Fibroblast of lung (primary cell): ENCODE results near the gene C20orf141. TPM values are rescaled to one million over a fixed set of nuclear protein-coding genes. Genes with fewer than 3 reads are reported as not detected.

Source experiments
- DNase-seq, 2 donors: peaks; one replicate each; pipeline versions ENCODE4 v3.0.0 to v3.0.0-alpha.2; 2010; ENCODE audit warnings: low read depth in 2 of 2
- H2AFZ ChIP-seq: 2 replicates; pipeline ENCODE4 v1.5.1; 2012; ENCODE audit warnings: low read length, control low read depth, inconsistent platforms
- H3K27ac ChIP-seq: 2 replicates; pipeline ENCODE4 v1.5.1; 2011; ENCODE audit warnings: low read length, control low read depth; ENCODE audit not compliant: insufficient read depth
- H3K27me3 ChIP-seq: 2 replicates; pipeline ENCODE4 v1.5.1; 2011; ENCODE audit warnings: mild to moderate bottlenecking, low read length; ENCODE audit not compliant: control insufficient read depth, insufficient read depth
- H3K36me3 ChIP-seq: 2 replicates; pipeline ENCODE4 v1.5.1; 2011; ENCODE audit warnings: low read length; ENCODE audit not compliant: control insufficient read depth, insufficient read depth
- H3K4me1 ChIP-seq: 2 replicates; pipeline ENCODE4 v1.5.1; 2011; ENCODE audit warnings: low read length; ENCODE audit not compliant: control insufficient read depth, insufficient read depth; ENCODE audit errors: extremely low read depth
- H3K4me2 ChIP-seq: 2 replicates; pipeline ENCODE4 v1.5.1; 2011; ENCODE audit warnings: low read length, control low read depth; ENCODE audit not compliant: insufficient read depth; ENCODE audit errors: extremely low read depth
- H3K4me3 ChIP-seq, 4 experiments: fragments of 200-600 bp in 1 of 4; sonication (generic) in 1 of 4; replicated peaks in 1 of 4; 2 replicates each; pipeline ENCODE4 v1.5.1; 2011 to 2016; ENCODE audit warnings: low read length in 4 of 4, low read depth in 3 of 4, mild to moderate bottlenecking in 3 of 4, control low read depth in 2 of 4, inconsistent platforms in 1 of 4, mixed read lengths in 1 of 4; ENCODE audit not compliant: insufficient read depth in 1 of 4; ENCODE audit errors: control extremely low read depth in 1 of 4
- H3K79me2 ChIP-seq: 2 replicates; pipeline ENCODE4 v1.5.1; 2012; ENCODE audit warnings: mild to moderate bottlenecking, low read length, inconsistent platforms; ENCODE audit not compliant: control insufficient read depth, insufficient read depth
- H3K9ac ChIP-seq: 2 replicates; pipeline ENCODE4 v1.5.1; 2011; ENCODE audit warnings: mild to moderate bottlenecking, low read length, control low read depth; ENCODE audit not compliant: insufficient read depth
- H3K9me3 ChIP-seq: 2 replicates; pipeline ENCODE4 v1.5.1; 2012; ENCODE audit warnings: low read depth, low read length; ENCODE audit not compliant: control insufficient read depth, insufficient read depth
- H4K20me1 ChIP-seq: 2 replicates; pipeline ENCODE4 v1.5.1; 2011; ENCODE audit warnings: low read length; ENCODE audit not compliant: control insufficient read depth, insufficient read depth; ENCODE audit errors: extremely low read depth
- EZH2 ChIP-seq: IDR thresholded peaks from 2 replicates; pipeline ENCODE4 v1.5.1; 2012; ENCODE audit warnings: low read length, control low read depth, mild to moderate bottlenecking; ENCODE audit errors: missing control alignments
- polyA plus RNA-seq, 2 donors: library from polyadenylated mRNA; depleted of rRNA in 1 of 2; stranded (reverse) in 1 of 2; unstranded in 1 of 2; fragments of >200 nt; gene quantifications; 2 replicates each; pipeline ENCODE4 v1.2.1, GENCODE V29; 2011 to 2012; ENCODE audit warnings: missing spikeins in 1 of 2
- total RNA-seq: library from RNA; depleted of rRNA; stranded (reverse); fragments of >200 nt; gene quantifications from 2 replicates; pipeline ENCODE4 v1.2.1, GENCODE V29; 2014
- TF ChIP-seq, protein P1 (sequence below), 2 donors: IDR thresholded peaks in 1 of 2; conservative IDR thresholded peaks in 1 of 2; 1 replicate in 1 of 2; 2 replicates in 1 of 2; pipeline ENCODE4 v1.5.1; 2011 to 2012; ENCODE audit warnings: low read length in 2 of 2, control low read depth in 1 of 2, inconsistent platforms in 1 of 2, low read depth in 1 of 2, mild to moderate bottlenecking in 1 of 2

C20orf141 gene
- total and polyA plus RNA-seq, 2 donors (not counting 1 experiment from before 2014, with no cell fraction given), result 0.57 TPM; not detected in 1

GRCh38 chr20:2795451-2795850 lies 19.3 kb upstream of the C20orf141 start:
- no peaks in the 10 kb centered on the region for H3K9me3 ChIP-seq
- H3K4me2 ChIP-seq, result no peak overlapping the region
- no peak overlapping the region for H3K27ac ChIP-seq
- no peak overlapping the region for H3K4me3 ChIP-seq
- no peaks in the 10 kb centered on the region for H4K20me1 ChIP-seq
- no peak for DNase-seq
- H3K9ac ChIP-seq, result no peak overlapping the region
- peaks cover 27% of the 10 kb centered on the region for H3K27me3 ChIP-seq
- no peaks in the 10 kb centered on the region for H3K36me3 ChIP-seq
- H3K79me2 ChIP-seq, result no peaks in the 10 kb centered on the region
- H2AFZ ChIP-seq, result no peak overlapping the region
- TF ChIP-seq EZH2, result no peak
- TF ChIP-seq, protein P1, sequence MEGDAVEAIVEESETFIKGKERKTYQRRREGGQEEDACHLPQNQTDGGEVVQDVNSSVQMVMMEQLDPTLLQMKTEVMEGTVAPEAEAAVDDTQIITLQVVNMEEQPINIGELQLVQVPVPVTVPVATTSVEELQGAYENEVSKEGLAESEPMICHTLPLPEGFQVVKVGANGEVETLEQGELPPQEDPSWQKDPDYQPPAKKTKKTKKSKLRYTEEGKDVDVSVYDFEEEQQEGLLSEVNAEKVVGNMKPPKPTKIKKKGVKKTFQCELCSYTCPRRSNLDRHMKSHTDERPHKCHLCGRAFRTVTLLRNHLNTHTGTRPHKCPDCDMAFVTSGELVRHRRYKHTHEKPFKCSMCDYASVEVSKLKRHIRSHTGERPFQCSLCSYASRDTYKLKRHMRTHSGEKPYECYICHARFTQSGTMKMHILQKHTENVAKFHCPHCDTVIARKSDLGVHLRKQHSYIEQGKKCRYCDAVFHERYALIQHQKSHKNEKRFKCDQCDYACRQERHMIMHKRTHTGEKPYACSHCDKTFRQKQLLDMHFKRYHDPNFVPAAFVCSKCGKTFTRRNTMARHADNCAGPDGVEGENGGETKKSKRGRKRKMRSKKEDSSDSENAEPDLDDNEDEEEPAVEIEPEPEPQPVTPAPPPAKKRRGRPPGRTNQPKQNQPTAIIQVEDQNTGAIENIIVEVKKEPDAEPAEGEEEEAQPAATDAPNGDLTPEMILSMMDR (conservative IDR thresholded peaks at IDR 0.05 in 1 of 2, IDR thresholded peaks at IDR 0.05 in 1 of 2; ENCODE audit: low read depth in 1 of 2, low read length in 2 of 2), result no peak
- peaks cover 2% of the 10 kb centered on the region for H3K4me1 ChIP-seq

DNA sequence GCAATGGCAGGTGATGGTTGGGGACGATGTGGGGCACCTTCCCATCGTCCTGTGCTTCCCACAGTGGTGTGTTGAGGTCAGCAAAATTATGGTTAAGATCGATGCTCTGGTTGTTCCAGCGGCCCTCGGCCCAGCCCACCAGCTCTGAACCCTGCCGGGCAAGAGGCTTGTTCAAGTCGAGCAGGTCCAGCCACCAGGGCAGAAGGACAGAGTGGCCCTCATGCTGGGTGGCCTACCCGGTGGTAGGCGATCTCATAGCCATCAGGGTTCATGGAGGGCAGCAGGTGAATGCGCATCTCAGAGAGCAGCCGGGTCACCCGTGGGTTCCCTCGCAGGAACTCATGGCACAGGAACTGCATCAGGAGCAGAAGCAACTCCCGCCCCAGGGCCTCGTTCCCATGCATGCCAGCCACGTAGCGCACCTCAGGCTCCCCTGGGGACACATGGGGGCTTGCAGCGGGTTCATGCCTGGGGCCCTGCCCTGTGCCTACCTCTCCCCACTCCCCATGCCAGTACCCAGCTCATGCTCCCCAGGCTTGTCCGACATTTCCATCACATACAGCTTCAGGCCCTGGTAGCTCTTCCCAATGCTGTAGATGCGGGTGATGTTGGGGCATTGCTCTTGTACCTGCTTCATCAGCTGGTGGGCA lies 18.7 kb upstream of the C20orf141 start:
- TF ChIP-seq EZH2, result no peak
- TF ChIP-seq, protein P1 (conservative IDR thresholded peaks at IDR 0.05 in 1 of 2, IDR thresholded peaks at IDR 0.05 in 1 of 2; ENCODE audit: low read depth in 1 of 2, low read length in 2 of 2), result no peak
- H3K27ac ChIP-seq, result no peak overlapping the region
- no peaks in the 10 kb centered on the region for H4K20me1 ChIP-seq
- H3K4me3 ChIP-seq, result no peak overlapping the region
- peaks cover 32% of the 10 kb centered on the region for H3K27me3 ChIP-seq
- no peaks in the 10 kb centered on the region for H3K36me3 ChIP-seq
- no peak overlapping the region for H3K9ac ChIP-seq
- no peaks in the 10 kb centered on the region for H3K79me2 ChIP-seq
- H3K4me1 ChIP-seq, result peaks cover 2% of the 10 kb centered on the region
- H2AFZ ChIP-seq, result no peak overlapping the region
- no peak for DNase-seq
- H3K9me3 ChIP-seq, result no peaks in the 10 kb centered on the region
- H3K4me2 ChIP-seq, result no peak overlapping the region

GRCh38 chr20:2797136-2797983 lies 17.4 kb upstream of the C20orf141 start:
- TF ChIP-seq, protein P1 (conservative IDR thresholded peaks at IDR 0.05 in 1 of 2, IDR thresholded peaks at IDR 0.05 in 1 of 2; ENCODE audit: low read depth in 1 of 2, low read length in 2 of 2), result no peak
- TF ChIP-seq EZH2, result no peak

More at GRCh38 chr20:2797136-2797983, 17.4 kb upstream of the C20orf141 start:
- no peak overlapping the region for H2AFZ ChIP-seq
- peaks cover 2% of the 10 kb centered on the region for H3K4me1 ChIP-seq
- no peak overlapping the region for H3K9ac ChIP-seq
- no peak overlapping the region for H3K4me3 ChIP-seq
- H3K36me3 ChIP-seq, result no peaks in the 10 kb centered on the region
- H3K79me2 ChIP-seq, result no peaks in the 10 kb centered on the region
- no peaks in the 10 kb centered on the region for H4K20me1 ChIP-seq
- DNase-seq, result no peak
- peaks cover 40% of the 10 kb centered on the region for H3K27me3 ChIP-seq
- no peak overlapping the region for H3K27ac ChIP-seq
- no peaks in the 10 kb centered on the region for H3K9me3 ChIP-seq
- no peak overlapping the region for H3K4me2 ChIP-seq
